Fibroblast of lung (primary cell): ENCODE data around the gene NUB1. TPM values are rescaled to one million over a fixed set of nuclear protein-coding genes. Genes with fewer than 3 reads are reported as not detected.
A peak's percentile ranks its signal among the peaks of the same experiment; 100 is the strongest.

ENCODE experiments used
- DNase-seq, 2 donors: peaks; one replicate each; pipeline versions ENCODE4 v3.0.0 to v3.0.0-alpha.2; 2010; ENCODE audit warnings: low read depth in 2 of 2
- H2AFZ ChIP-seq: 2 replicates; pipeline ENCODE4 v1.5.1; 2012; ENCODE audit warnings: low read length, control low read depth, inconsistent platforms
- H3K27ac ChIP-seq: 2 replicates; pipeline ENCODE4 v1.5.1; 2011; ENCODE audit warnings: low read length, control low read depth; ENCODE audit not compliant: insufficient read depth
- H3K27me3 ChIP-seq: 2 replicates; pipeline ENCODE4 v1.5.1; 2011; ENCODE audit warnings: mild to moderate bottlenecking, low read length; ENCODE audit not compliant: control insufficient read depth, insufficient read depth
- H3K36me3 ChIP-seq: 2 replicates; pipeline ENCODE4 v1.5.1; 2011; ENCODE audit warnings: low read length; ENCODE audit not compliant: control insufficient read depth, insufficient read depth
- H3K4me1 ChIP-seq: 2 replicates; pipeline ENCODE4 v1.5.1; 2011; ENCODE audit warnings: low read length; ENCODE audit not compliant: control insufficient read depth, insufficient read depth; ENCODE audit errors: extremely low read depth
- H3K4me2 ChIP-seq: 2 replicates; pipeline ENCODE4 v1.5.1; 2011; ENCODE audit warnings: low read length, control low read depth; ENCODE audit not compliant: insufficient read depth; ENCODE audit errors: extremely low read depth
- H3K4me3 ChIP-seq, 4 experiments: fragments of 200-600 bp in 1 of 4; sonication (generic) in 1 of 4; replicated peaks in 1 of 4; 2 replicates each; pipeline ENCODE4 v1.5.1; 2011 to 2016; ENCODE audit warnings: low read length in 4 of 4, low read depth in 3 of 4, mild to moderate bottlenecking in 3 of 4, control low read depth in 2 of 4, inconsistent platforms in 1 of 4, mixed read lengths in 1 of 4; ENCODE audit not compliant: insufficient read depth in 1 of 4; ENCODE audit errors: control extremely low read depth in 1 of 4
- H3K79me2 ChIP-seq: 2 replicates; pipeline ENCODE4 v1.5.1; 2012; ENCODE audit warnings: mild to moderate bottlenecking, low read length, inconsistent platforms; ENCODE audit not compliant: control insufficient read depth, insufficient read depth
- H3K9ac ChIP-seq: 2 replicates; pipeline ENCODE4 v1.5.1; 2011; ENCODE audit warnings: mild to moderate bottlenecking, low read length, control low read depth; ENCODE audit not compliant: insufficient read depth
- H3K9me3 ChIP-seq: 2 replicates; pipeline ENCODE4 v1.5.1; 2012; ENCODE audit warnings: low read depth, low read length; ENCODE audit not compliant: control insufficient read depth, insufficient read depth
- H4K20me1 ChIP-seq: 2 replicates; pipeline ENCODE4 v1.5.1; 2011; ENCODE audit warnings: low read length; ENCODE audit not compliant: control insufficient read depth, insufficient read depth; ENCODE audit errors: extremely low read depth
- EZH2 ChIP-seq: IDR thresholded peaks from 2 replicates; pipeline ENCODE4 v1.5.1; 2012; ENCODE audit warnings: low read length, control low read depth, mild to moderate bottlenecking; ENCODE audit errors: missing control alignments
- polyA plus RNA-seq, 2 donors: library from polyadenylated mRNA; depleted of rRNA in 1 of 2; stranded (reverse) in 1 of 2; unstranded in 1 of 2; fragments of >200 nt; gene quantifications; 2 replicates each; pipeline ENCODE4 v1.2.1, GENCODE V29; 2011 to 2012; ENCODE audit warnings: missing spikeins in 1 of 2
- total RNA-seq: library from RNA; depleted of rRNA; stranded (reverse); fragments of >200 nt; gene quantifications from 2 replicates; pipeline ENCODE4 v1.2.1, GENCODE V29; 2014
- TF ChIP-seq, protein P1 (sequence below), 2 donors: IDR thresholded peaks in 1 of 2; conservative IDR thresholded peaks in 1 of 2; 1 replicate in 1 of 2; 2 replicates in 1 of 2; pipeline ENCODE4 v1.5.1; 2011 to 2012; ENCODE audit warnings: low read length in 2 of 2, control low read depth in 1 of 2, inconsistent platforms in 1 of 2, low read depth in 1 of 2, mild to moderate bottlenecking in 1 of 2

Gene NUB1
- total and polyA plus RNA-seq, 2 donors (not counting 1 experiment from before 2014, with no cell fraction given), result 44.4 to 77.7 TPM

DNA sequence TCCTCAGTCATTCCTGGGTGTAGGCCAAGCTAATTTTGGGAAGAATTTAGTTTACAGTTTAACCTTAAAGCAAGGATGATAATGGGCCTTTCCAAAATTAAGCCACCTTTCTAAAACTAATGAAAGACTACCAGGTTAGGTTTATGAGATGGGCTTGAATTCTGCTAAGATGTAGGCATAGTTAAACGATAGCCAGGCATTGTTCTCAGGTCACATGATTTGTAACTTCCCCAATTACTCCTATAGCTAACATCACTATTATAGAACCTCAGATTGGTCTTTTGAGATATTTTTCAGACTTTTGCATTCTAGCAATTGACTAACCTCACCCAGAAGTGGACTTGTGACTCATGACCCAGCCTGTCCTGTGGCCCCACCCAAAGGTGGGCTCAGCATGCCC lies 7.0 kb upstream of the NUB1 start:
- Histone ChIP-seq H3K4me3 (no peak overlapping the region), H3K9me3 (no peaks in the 10 kb centered on the region), H3K9ac (no peak overlapping the region), H4K20me1 (no peaks in the 10 kb centered on the region), H3K36me3 (no peaks in the 10 kb centered on the region), H3K4me2 (no peak overlapping the region), H2AFZ (no peak overlapping the region), H3K79me2 (no peaks in the 10 kb centered on the region), H3K4me1 (no peaks in the 10 kb centered on the region), H3K27ac (no peak overlapping the region), H3K27me3 (no peaks in the 10 kb centered on the region)
- DNase-seq, result no peak
- TF ChIP-seq, protein P1, sequence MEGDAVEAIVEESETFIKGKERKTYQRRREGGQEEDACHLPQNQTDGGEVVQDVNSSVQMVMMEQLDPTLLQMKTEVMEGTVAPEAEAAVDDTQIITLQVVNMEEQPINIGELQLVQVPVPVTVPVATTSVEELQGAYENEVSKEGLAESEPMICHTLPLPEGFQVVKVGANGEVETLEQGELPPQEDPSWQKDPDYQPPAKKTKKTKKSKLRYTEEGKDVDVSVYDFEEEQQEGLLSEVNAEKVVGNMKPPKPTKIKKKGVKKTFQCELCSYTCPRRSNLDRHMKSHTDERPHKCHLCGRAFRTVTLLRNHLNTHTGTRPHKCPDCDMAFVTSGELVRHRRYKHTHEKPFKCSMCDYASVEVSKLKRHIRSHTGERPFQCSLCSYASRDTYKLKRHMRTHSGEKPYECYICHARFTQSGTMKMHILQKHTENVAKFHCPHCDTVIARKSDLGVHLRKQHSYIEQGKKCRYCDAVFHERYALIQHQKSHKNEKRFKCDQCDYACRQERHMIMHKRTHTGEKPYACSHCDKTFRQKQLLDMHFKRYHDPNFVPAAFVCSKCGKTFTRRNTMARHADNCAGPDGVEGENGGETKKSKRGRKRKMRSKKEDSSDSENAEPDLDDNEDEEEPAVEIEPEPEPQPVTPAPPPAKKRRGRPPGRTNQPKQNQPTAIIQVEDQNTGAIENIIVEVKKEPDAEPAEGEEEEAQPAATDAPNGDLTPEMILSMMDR (conservative IDR thresholded peaks at IDR 0.05 in 1 of 2, IDR thresholded peaks at IDR 0.05 in 1 of 2; ENCODE audit: low read depth in 1 of 2, low read length in 2 of 2), result no peak
- no peak for TF ChIP-seq EZH2

DNA sequence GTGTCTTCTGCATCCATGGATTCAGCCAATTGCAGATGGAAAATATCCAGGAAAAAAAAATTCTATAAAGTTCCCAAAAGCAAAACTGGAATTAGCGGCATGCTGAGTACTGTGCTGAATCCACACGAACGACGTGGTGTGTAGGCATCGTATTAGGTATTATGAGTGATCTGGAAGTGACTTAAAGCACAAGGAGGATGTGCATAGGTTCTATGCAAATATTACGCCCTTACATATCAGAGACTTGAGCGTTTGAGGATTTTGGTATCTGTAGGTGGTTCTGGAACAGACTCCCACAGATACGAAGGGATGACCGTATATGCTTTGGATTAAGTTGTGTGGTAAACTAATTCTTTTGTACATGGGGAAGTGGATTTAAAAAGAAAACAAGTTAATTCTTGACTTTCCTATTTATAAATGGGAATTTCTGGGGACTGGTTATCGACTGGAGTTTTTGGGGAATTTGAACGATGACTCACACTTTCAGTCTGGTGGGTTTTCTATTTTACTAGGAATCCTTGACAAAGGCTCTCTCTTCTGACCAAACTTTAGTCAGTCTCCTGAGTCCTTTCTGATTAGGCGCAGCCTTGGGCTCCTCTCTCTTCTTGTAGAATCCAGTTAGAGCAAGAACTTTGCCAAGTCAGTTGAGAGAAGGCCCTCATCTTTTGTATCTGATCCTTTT lies 5.4 kb upstream of the NUB1 start:
- H3K36me3 ChIP-seq, result no peaks in the 10 kb centered on the region
- H3K4me3 ChIP-seq, result no peak overlapping the region
- H3K4me2 ChIP-seq, result no peak overlapping the region
- no peaks in the 10 kb centered on the region for H3K9me3 ChIP-seq
- H3K79me2 ChIP-seq, result no peaks in the 10 kb centered on the region
- TF ChIP-seq, protein P1 (conservative IDR thresholded peaks at IDR 0.05 in 1 of 2, IDR thresholded peaks at IDR 0.05 in 1 of 2; ENCODE audit: low read depth in 1 of 2, low read length in 2 of 2), result no peak
- no peak for TF ChIP-seq EZH2
- no peaks in the 10 kb centered on the region for H3K27me3 ChIP-seq
- H3K27ac ChIP-seq, result no peak overlapping the region
- no peaks in the 10 kb centered on the region for H3K4me1 ChIP-seq
- H4K20me1 ChIP-seq, result no peaks in the 10 kb centered on the region
- H2AFZ ChIP-seq, result no peak overlapping the region
- no peak overlapping the region for H3K9ac ChIP-seq
- peak in 1 of 2 donors; percentile 19 for DNase-seq

DNA sequence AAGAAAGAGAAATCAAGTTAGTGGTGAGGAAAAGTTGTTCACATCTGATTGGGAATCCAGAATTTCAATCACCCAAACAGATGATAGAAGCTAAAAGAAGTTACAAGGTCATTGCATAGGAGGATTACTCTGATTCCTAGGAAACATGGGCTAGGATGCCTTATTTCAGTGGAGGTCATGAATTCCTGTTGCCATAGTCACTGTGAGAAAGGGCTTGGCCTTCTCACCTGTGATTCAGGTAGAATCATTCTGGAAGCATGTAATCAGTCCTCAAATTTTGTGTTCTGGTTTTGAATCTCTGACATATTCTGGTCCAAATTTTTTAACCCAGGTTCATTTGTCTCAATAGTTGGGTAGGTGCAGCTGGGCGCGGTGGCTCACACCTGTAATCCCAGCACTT lies 4.3 kb upstream of the NUB1 start:
- Histone ChIP-seq H3K4me1 (no peaks in the 10 kb centered on the region), H3K79me2 (peaks cover 1% of the 10 kb centered on the region), H4K20me1 (no peaks in the 10 kb centered on the region), H3K4me3 (no peak overlapping the region), H3K9ac (no peak overlapping the region), H3K9me3 (no peaks in the 10 kb centered on the region), H3K27me3 (no peaks in the 10 kb centered on the region), H2AFZ (no peak overlapping the region), H3K4me2 (no peak overlapping the region), H3K36me3 (no peaks in the 10 kb centered on the region), H3K27ac (no peak overlapping the region)
- no peak for TF ChIP-seq EZH2
- TF ChIP-seq, protein P1 (conservative IDR thresholded peaks at IDR 0.05 in 1 of 2, IDR thresholded peaks at IDR 0.05 in 1 of 2; ENCODE audit: low read depth in 1 of 2, low read length in 2 of 2), result no peak
- DNase-seq, result no peak
